ENCODE data around the gene ABCF2. TPM values are rescaled to one million over a fixed set of nuclear protein-coding genes. Genes with fewer than 3 reads are reported as not detected.

ABCF2 gene
- polyA plus RNA-seq, 3 donors, result 18.0 to 22.0 (median 21.1) TPM

DNA sequence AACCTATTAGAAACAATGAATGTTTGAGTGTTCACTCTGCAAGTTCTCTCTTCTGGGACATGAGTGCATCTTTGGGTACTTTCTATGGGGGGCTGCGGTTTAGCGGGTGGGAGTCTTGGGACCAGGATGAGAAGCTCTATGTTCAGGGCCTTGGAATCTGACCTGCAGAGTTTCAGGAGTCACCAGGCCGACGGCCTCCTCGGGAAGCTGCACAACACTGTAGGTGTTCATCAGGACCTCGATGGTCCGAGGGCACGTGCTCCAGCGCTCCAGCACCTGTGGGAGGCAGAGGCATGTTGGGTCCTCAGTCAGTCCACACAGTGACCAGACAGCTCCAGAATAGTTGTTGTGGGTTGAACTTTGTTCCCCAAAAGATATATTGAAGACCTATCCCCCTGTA, 50.6 kb downstream of the ABCF2 start:
- Histone ChIP-seq H3K9me3 (replicated peaks in 1 of 2; ENCODE audit: control insufficient read depth in 1 of 2, insufficient read depth in 1 of 2, low read length in 2 of 2) (peaks cover 4 to 18% of the 10 kb centered on the region in 2 donors), H3K4me1 (ENCODE audit: control insufficient read depth in 1 of 2, insufficient read depth in 2 of 2, low read length in 2 of 2) (no peaks in the 10 kb centered on the region), H3K36me3 (replicated peaks in 1 of 2; ENCODE audit: control insufficient read depth in 1 of 2, insufficient read depth in 2 of 2, low read length in 2 of 2) (no peaks in the 10 kb centered on the region), H3K4me2 (replicated peaks; ENCODE audit: extremely low read depth, low read length, poor library complexity, severe bottlenecking) (no peak overlapping the region), H3K27me3 (ENCODE audit: control insufficient read depth in 2 of 2, insufficient read depth in 2 of 2, low read length in 2 of 2) (peaks cover 0 to 27% of the 10 kb centered on the region in 2 donors), H3K79me2 (ENCODE audit: insufficient read depth, low read length) (no peaks in the 10 kb centered on the region), H3K9ac (ENCODE audit: insufficient read depth, low read length, poor library complexity, severe bottlenecking) (no peak overlapping the region), H2AFZ (ENCODE audit: insufficient read depth, low read depth, low read length, poor library complexity, severe bottlenecking) (no peak overlapping the region), H3K4me3 (replicated peaks in 1 of 3; ENCODE audit: low read depth in 2 of 3, low read length in 3 of 3) (no peak overlapping the region), H3K27ac (ENCODE audit: low read depth in 1 of 2, low read length in 2 of 2) (no peak overlapping the region), H4K20me1 (ENCODE audit: insufficient read depth, low read length) (no peaks in the 10 kb centered on the region)
- no peak overlapping the region for H3K27ac Mint-ChIP-seq
- peaks cover 4% of the 10 kb centered on the region for H3K4me1 Mint-ChIP-seq
- 93% methylated on average over 8 of the region's 9 CpGs for WGBS (ENCODE audit: insufficient coverage)
- H3K36me3 Mint-ChIP-seq, result no peaks in the 10 kb centered on the region
- peaks cover 23 to 51% (median 24%) of the 10 kb centered on the region in 3 donors for H3K27me3 Mint-ChIP-seq (ENCODE audit: low read depth in 3 of 3)
- DNase-seq, result no peak
- intact Hi-C loops (cut with micrococcal nuclease), result no loop called here
- TF ChIP-seq, protein P1, sequence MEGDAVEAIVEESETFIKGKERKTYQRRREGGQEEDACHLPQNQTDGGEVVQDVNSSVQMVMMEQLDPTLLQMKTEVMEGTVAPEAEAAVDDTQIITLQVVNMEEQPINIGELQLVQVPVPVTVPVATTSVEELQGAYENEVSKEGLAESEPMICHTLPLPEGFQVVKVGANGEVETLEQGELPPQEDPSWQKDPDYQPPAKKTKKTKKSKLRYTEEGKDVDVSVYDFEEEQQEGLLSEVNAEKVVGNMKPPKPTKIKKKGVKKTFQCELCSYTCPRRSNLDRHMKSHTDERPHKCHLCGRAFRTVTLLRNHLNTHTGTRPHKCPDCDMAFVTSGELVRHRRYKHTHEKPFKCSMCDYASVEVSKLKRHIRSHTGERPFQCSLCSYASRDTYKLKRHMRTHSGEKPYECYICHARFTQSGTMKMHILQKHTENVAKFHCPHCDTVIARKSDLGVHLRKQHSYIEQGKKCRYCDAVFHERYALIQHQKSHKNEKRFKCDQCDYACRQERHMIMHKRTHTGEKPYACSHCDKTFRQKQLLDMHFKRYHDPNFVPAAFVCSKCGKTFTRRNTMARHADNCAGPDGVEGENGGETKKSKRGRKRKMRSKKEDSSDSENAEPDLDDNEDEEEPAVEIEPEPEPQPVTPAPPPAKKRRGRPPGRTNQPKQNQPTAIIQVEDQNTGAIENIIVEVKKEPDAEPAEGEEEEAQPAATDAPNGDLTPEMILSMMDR (IDR thresholded peaks at IDR 0.05), result no peak
- H3K9me3 Mint-ChIP-seq, result peaks cover 12 to 28% (median 18%) of the 10 kb centered on the region in 7 donors
- peak overlapping the region in 1 of 2 donors; percentile 26 for H3K4me3 Mint-ChIP-seq

DNA sequence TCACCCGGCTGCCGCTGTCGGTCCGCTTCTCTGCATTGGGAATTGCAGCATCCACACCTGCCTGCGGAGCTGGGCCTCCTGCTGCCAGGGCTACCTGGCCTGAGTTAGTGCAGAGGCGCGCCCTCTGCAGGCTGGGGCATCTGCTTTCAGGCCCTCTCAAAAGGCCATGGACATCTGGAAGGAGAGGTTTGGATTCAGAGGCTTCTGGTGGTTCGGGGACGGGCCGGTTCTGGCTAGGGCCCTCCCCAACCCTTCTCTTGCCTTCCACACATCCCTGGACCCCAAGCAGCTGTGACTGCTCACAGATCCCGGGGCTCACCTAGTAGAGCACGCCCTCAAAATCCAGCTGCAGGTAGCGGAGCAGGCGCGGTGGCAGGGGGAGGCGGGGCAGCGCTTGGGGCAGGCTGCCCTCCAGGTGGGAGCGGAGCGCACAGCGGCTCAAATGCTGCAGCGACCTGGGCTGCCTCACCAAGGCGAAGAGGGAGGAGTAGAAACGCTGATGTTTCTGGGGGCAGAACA, 51.2 kb downstream of the ABCF2 start:
- H3K36me3 ChIP-seq (replicated peaks in 1 of 2; ENCODE audit: control insufficient read depth in 1 of 2, insufficient read depth in 2 of 2, low read length in 2 of 2), result no peaks in the 10 kb centered on the region
- H3K27me3 Mint-ChIP-seq (ENCODE audit: low read depth in 3 of 3), result peaks cover 26 to 57% (median 28%) of the 10 kb centered on the region in 3 donors
- no peaks in the 10 kb centered on the region for H4K20me1 ChIP-seq (ENCODE audit: insufficient read depth, low read length)
- peaks cover 12 to 28% (median 18%) of the 10 kb centered on the region in 7 donors for H3K9me3 Mint-ChIP-seq
- no peak overlapping the region for H3K4me2 ChIP-seq (replicated peaks; ENCODE audit: extremely low read depth, low read length, poor library complexity, severe bottlenecking)
- intact Hi-C loops (cut with micrococcal nuclease), result no loop called here
- H3K4me3 ChIP-seq (replicated peaks in 1 of 3; ENCODE audit: low read depth in 2 of 3, low read length in 3 of 3), result no peak overlapping the region
- peaks cover 0 to 30% of the 10 kb centered on the region in 2 donors for H3K27me3 ChIP-seq (ENCODE audit: control insufficient read depth in 2 of 2, insufficient read depth in 2 of 2, low read length in 2 of 2)
- no peak overlapping the region for H3K27ac ChIP-seq (ENCODE audit: low read depth in 1 of 2, low read length in 2 of 2)
- H3K4me1 Mint-ChIP-seq, result peaks cover 4% of the 10 kb centered on the region
- H3K9ac ChIP-seq (ENCODE audit: insufficient read depth, low read length, poor library complexity, severe bottlenecking), result no peak overlapping the region
- H2AFZ ChIP-seq (ENCODE audit: insufficient read depth, low read depth, low read length, poor library complexity, severe bottlenecking), result no peak overlapping the region
- H3K79me2 ChIP-seq (ENCODE audit: insufficient read depth, low read length), result no peaks in the 10 kb centered on the region
- H3K4me1 ChIP-seq (ENCODE audit: control insufficient read depth in 1 of 2, insufficient read depth in 2 of 2, low read length in 2 of 2), result no peaks in the 10 kb centered on the region
- TF ChIP-seq, protein P1 (IDR thresholded peaks at IDR 0.05), result no peak
- no peaks in the 10 kb centered on the region for H3K36me3 Mint-ChIP-seq
- H3K4me3 Mint-ChIP-seq, result no peak overlapping the region
- peaks cover 4 to 18% of the 10 kb centered on the region in 2 donors for H3K9me3 ChIP-seq (replicated peaks in 1 of 2; ENCODE audit: control insufficient read depth in 1 of 2, insufficient read depth in 1 of 2, low read length in 2 of 2)
- WGBS (ENCODE audit: insufficient coverage), result 87% methylated on average over 22 of the region's 23 CpGs
- no peak overlapping the region for H3K27ac Mint-ChIP-seq
- no peak for DNase-seq

All from CD14-positive monocyte (primary cell).